Stimulated activated CD8-positive, alpha-beta memory T cell treated with anti-CD3 and anti-CD28 coated beads, Interleukin-12 subunit alpha, Interleukin-12 subunit beta, amount 100 ng/mL, for 4 hours (primary cell): ENCODE measurements around the gene MBD5.

Experiments used
- DNase-seq: peaks from one replicate; pipeline ENCODE4 v3.0.0-alpha.2; 2020; ENCODE audit warnings: low read depth

MBD5 gene

DNA sequence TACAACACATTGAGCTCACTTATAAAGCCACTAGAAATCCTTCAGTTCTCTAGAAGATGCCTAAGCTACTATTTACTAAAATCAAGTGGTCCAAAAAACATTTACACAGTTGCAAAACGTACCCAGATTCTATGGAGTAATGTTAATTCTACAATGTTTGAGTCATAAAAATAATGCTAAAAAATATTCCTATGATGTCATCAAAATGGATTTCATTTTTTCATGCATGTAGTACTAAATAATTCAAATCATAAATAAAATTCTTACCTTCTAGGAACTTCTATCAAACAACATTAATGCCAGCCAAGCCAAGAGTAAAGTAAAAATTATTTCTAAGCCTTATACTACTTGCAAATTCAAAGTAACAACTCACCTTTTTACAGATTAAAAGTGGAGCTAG, 454.7 kb downstream of the MBD5 start:
- no peak for DNase-seq

DNA sequence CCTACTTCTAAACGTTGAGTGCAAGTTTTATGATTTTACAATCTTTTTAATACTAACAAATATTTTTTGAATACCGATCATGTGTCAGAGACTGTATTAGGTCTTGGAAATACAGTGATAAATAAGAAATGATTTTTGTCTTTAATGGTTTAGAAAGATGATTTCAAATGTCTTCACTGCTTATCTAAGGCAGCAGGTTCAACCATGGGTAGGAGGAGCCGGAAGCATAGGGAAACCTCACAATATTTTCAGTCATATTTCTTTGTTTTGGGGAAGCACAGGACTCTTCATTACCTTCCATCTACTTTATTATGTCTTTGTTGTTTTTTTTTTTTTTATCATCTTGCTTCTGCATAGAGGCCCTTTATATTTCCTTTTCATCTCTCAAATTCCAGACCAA, 458.5 kb downstream of the MBD5 start:
- DNase-seq, result no peak

DNA sequence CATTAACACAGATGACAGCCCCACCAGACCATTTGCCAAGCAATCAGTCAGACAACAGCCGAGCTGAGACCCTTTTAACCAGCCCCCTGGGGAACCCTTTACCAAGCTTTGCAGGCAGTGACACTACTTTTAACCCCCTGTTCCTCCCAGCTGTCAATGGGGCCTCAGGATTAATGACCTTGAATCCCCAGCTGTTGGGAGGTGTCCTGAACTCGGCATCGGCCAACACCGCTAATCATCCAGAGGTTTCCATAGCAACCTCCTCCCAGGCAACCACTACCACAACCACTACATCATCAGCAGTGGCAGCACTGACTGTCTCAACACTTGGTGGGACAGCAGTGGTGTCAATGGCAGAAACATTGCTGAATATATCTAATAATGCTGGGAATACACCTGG, 462.8 kb downstream of the MBD5 start:
- DNase-seq, result no peak

DNA sequence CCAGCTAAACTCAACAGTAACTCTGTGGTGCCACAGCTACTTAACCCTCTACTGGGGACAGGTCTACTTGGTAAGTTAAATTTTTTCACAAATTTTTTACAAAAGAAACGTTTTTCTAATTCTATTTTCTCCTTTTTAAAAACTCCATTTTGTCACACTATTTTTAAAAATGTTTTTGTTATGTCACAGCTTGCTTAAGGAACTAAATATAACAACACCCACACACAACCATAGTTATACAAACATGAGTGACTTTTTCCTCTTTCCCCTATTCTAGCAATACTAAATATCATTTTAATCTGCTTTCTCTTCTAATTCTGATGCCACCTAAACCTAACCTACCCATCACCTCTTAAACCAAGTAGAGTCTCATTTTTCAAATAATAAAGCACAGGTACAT, 463.2 kb downstream of the MBD5 start:
- no peak for DNase-seq

DNA sequence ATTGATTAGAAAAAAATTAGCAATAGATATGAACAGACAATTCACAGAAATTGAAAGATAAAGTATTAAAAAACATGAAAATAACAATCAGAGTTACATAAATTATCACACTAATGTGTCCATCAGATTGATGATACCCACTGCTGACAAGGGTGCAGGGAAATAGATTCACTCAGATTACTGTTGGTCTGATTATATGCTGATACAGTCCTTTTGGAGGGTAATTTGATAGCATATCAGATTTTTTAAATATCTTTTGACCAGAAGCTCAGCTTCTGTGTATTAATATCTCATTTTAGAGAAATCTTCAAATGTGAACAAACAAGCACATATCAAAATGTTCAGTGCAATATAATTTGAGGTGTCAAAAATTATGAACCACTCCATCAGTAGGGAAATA, 465.8 kb downstream of the MBD5 start:
- DNase-seq, result no peak

DNA sequence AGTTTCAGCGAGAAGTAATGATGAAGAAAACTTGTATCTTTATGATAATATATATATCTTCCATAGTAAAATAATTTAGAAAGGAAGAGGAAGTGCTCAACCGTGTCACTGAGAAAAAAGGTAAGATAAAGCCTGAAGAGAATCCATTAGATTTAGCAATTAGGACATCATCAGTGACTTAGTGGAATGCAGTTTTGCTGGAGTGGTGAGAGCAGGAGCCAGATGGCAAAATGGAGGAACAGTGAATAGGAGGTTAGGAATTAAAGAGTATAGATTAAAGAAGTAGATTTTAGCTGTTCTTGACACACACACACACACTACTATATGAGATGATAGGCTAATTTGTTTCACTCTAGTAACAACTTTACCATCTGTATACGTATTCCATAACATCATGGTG, 466.5 kb downstream of the MBD5 start:
- DNase-seq, result no peak

DNA sequence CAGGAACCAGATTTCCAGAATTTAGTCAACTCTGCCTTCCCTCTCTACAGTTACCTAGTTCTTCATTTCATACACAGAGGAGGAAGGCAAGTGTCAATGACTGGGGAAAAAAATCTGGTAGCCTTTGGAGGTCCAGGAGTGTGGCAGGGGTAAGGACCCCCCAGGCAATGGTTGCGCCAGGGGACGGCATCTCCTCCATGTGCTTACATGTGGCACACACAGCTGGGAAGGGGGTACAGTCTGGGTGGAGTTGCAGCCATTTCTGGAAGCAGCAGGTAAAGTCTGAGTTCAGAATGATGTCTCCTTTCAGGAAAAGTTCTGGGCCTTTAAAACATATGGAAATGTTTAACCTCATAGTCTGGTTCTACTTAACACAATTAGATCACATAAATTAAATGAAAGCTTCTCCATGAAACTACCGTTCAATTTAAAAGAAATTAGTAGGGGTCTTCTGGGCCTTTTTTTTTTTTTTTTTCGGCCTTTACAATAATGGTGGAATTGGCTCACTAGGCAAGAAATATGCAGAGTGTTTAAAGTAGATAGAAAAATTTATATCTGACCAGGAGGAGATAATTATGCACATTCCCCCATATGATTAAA, 470.0 kb downstream of the MBD5 start:
- no peak for DNase-seq

DNA sequence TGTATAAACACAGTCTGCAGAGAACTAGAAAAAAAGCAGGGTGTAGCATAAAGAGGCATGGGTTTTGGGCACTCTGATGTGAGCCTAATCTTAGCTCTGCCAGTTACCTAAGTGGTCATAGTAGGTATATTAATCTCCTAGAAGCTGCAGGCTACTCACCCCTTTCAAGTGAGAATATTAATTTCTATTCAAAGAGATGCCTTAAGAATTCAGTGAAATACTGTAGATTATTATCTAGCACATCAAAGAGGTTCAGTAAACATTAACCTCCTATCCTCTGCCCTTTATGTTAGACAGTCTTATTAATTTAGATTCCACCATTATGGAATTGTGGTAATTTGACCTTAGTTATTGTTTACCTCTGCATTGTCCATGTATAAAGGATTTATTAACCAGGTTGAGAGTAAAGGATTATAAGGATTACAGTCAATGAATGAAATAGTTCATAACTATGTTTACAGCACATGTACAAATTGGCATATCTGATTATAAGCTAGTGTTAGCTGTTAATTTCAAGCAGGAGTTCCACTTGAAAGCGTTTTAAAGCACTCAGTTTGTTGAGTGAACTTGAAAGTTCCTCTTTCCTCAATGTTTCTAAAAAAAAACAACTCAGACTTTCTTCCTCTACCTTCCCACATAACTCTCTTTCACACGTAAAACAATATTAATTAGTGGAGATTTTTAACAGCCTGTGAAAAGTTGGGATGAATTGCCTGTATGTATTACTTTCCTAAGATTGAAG, 473.1 kb downstream of the MBD5 start:
- DNase-seq, result no peak

DNA sequence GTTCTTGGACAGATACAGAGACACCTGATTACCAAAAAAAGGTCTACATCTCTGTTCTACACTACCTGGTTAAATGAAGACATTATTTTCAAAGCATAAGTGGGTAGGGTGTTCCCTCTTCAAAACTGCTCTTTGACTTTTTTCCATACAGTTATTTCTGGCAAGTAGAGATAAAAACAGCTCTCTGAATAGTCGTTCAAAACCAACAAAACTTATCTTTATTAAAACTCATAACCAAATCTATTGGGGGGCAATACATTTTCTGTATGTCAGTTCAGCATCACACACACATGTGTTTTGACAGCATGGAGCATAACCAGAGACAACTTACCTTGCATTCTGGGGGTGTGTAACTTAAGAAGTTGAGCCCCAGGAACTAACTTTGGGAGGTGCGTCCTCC, 474.7 kb downstream of the MBD5 start:
- no peak for DNase-seq

DNA sequence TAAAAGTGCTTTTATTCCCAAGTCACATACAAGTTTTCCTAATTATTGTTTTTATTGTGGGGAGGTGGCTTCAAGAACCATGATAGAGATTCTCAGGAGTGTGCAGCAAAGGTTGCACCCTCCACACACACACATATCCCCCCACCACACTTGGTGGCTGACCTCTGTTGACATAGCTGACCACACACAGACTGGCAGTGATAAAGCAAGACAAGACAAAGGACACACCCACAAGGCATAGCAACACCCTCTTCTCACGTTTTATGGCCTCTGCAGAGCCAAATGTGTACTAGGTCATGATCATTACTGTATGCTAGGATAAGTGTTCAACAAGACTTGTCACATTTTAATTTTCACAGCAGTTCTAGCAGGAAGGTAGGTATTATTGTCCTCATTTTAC, 480.7 kb downstream of the MBD5 start:
- DNase-seq, result no peak

DNA sequence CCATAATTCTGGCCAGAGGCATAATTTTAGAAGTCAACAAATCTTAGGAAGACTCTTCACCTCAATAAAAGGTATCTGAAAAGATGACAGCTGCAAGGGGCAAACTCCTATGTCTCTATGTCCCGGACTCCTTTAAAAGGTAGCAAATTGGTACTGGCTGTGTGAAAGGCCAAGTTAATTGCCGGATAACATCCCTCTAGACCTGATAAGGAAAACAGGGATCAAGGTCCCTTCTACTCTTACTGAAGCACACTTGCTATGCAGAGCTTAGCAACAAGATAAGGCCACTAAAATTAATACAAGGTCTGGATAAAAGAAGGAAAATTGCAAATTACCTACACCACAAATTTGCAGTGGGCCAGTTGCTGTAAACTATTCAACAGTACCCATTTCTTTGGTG, 482.6 kb downstream of the MBD5 start:
- no peak for DNase-seq

DNA sequence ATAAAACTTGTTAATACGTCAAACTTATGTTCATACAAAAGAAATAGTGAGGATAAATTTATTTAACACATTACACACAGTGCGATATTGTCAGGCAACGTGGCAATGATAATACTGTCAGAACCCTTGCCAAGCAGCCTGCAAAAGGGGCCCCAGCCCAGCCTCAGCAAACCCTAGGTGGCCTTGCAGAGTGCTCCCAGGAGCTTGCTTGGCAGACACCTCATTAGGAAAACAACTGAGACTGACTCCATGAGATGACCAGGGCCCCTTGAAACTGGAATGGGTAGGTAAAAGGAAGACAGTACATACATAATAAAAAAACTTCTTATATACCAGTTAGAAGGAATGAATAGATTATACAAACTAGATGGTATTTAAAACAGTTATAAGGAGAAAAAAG, 487.1 kb downstream of the MBD5 start:
- no peak for DNase-seq

DNA sequence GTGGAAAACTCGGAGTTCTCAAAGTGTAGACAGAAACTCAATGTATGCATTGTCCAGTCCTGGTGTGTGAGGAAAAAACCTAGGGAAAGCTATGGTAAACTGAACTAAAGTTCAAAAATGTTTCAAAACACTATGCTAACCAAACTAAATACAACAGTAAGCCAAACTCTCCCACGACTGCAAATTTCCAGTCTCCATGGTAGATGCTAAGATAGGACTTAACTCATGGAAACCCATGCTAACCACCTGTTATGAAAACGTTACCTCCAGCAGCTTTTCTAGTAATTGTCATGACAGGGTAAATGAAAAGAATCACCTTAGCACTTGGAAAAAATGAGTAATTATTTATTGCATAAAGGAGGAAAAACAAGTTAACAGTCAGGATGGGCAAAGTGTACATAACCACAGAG, 488.0 kb downstream of the MBD5 start:
- no peak for DNase-seq

DNA sequence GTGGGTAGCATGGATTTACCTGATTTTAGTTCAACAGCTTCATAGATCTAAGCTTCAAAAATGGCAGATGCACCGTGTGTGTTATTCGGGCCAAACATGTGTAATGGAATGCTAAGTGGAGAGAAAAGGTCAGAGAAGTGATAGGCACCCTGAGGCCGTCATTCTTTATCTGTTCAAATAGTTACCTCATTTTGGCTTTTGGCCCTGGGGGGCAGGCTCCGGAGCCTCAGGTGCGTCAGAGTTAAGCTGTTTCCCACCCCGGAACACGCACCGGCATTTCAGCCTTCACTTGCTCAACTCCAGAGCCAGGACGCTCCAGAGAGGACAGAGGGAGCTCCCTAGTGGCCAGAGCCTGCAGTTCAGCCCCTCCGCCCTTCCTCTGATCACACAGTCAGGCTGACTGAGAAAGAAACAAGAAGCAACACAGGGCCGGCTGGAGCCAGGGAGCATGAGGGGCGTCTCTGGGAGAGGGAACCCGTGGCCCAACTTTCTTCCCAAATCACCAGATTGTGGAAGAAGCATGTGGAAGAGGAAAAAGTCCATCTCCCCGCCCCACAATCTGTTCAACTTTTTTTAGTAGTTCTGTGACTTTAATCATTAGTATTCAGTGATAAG, 488.5 kb downstream of the MBD5 start:
- peak; percentile 61 for DNase-seq

DNA sequence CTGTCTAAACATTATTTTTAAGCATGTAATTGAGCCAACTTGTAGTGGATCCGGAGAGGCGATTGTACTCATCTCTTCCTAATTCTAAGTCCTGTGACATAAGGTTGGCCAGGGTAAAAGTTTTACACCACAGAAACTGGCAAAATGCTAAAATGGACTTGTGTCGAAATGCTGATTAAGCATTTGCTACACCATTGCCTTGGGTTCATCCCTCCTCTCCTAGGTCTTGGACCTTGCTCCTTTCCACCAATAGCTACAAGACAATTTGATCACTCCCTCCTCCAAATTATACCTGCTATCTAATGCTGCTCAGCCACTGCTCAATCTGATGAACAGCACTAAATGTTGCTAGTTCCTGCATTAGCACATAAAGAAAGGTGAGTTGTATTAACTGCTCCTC, 491.0 kb downstream of the MBD5 start:
- DNase-seq, result no peak

DNA sequence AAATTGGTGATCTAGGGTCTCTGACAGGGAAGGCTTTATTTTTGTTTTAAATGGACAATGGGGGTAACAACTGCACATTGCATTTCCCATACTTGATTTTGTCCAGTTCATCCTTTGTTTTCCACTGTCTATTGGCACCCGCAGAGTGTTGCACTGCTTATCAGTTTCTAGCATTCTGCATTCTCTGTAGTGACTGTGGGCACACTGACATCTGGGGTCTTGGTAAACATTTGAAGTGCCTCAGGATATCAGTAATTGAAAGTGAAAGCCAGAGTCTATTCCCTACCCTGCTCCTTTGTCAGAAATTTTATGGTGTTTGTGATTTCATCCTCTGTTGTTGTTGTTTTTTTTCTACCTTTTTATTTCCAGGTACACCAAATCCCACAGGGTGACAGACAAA, 491.6 kb downstream of the MBD5 start:
- DNase-seq, result no peak

DNA sequence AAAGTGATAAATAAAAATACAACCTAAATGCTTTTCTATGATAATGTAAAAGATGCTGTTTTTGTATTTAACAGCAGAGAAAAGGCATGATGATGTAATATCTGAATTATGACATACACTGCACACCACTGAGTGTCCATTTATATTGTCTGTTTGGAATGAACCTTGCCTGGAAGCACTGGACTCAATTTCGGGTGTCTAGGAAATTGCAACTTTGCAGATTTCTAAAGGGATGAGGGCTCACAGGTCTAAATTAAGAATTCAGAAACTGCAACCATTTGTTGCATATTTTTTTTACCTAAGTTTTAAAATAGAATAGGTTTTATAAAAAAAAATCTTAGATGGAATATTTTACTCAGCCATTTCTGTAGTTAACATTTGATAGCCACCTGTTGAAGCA, 492.5 kb downstream of the MBD5 start:
- DNase-seq, result no peak

DNA sequence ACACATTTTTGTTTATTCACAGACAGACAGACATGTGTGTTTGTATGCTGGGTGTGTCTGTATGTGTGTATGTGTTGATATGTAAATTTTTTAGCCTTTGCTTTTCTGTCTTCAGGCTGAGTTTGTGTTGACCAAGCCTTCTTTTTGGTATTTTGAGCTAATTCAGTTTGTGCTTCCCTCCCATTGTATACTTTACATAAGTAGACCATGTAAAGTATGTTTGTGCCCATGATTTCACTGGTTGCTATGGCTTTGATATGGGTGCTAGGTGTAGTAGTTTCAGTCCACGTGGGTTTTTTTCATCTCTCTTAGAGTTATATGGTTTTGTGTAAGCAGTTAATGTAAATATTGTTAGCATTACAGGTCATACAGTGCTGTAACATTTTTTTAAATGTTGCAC, 494.2 kb downstream of the MBD5 start:
- no peak for DNase-seq

DNA sequence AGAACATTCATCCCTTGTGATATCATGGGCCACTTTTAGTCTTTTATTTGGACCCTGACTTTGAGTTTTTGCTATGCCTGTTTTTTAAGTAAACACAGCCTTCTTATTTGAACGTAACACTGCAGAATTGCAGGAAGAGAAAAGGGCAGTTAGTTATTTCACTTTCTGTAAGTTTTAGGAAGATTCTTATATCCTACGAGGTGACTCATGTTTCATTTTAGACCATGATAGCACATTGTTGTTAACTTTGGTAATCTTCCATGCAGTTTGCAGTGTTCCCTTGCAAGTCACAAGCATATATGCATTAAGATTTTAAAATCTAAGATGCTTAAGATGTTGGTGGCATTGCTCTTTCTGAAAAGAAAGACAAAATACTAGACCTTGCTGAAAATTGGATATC, 495.1 kb downstream of the MBD5 start:
- DNase-seq, result no peak

DNA sequence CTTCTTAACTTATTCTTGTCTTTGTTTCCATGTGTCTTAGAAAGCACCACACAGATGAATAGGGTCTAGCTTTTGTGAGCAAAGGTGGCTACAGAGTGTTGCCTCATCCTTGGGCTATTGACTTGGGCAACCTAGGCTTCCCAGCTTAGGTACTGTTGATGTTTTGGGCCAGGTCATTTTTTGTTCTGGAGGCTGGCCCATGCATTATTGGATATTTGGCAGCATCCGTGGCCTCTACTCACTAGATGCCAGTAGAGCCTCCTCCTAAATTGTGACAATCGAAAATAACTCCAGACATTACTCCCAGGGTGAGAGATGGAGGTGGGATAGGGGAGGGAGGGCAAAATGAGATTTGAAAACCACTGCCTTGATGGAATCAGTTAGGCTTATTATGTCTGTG, 496.4 kb downstream of the MBD5 start:
- no peak for DNase-seq

DNA sequence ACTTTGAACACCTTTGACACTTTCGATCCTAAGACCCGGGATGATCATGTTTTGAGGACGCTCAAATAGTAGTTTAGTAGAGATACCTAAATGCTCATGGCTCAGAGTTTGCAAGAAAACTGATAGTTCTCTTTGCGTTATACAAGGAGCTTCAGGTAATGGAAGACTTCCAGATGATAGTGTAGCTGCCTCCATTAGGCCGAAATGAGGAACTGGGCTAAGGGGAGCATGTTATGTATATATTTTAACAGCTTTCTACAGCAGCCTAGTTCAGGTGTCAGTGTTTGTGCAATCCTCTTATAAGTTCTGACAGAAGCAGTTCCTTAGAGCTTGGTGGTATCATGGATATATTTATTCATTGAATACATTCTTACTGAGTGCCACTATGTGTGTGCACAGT, 496.9 kb downstream of the MBD5 start:
- DNase-seq, result no peak

DNA sequence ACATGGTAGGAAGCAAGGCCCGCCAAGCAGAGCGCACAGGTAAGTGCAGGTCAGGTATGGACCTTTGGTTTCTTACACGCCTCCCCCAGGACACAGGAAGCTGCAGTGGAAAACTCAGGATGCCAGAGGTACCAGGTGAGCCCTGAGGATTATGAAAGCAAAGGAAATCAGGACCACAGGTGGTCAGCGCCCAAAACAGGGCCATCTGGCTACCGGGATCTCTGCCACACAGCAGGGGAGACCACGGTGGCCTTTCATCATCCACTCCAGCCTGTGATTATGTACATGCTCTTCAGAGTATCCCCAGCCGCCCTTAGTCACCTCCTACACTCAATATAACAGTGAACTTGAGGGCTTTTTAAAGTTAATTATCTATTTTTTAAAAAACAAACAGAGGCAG, 498.1 kb downstream of the MBD5 start:
- DNase-seq, result no peak

DNA sequence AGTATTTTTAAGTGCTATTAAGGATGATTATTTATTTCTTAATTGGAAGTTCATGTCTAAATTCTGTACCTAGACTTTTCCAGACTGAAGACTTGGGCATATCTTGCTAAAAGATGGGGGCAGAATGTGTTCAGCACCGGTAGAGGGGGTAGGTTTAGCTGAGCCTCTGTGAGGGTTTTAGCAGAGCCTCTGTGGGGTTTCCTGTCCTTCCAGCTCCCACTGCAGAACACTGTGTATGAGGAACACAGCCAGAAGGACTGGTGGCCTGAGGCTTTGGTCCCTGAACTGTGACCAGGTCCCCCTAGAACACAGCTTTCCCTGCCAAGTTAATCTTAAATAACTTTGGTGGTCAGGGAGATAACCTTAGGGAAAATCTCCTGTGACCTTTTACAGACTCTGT, 500.3 kb downstream of the MBD5 start:
- no peak for DNase-seq

DNA sequence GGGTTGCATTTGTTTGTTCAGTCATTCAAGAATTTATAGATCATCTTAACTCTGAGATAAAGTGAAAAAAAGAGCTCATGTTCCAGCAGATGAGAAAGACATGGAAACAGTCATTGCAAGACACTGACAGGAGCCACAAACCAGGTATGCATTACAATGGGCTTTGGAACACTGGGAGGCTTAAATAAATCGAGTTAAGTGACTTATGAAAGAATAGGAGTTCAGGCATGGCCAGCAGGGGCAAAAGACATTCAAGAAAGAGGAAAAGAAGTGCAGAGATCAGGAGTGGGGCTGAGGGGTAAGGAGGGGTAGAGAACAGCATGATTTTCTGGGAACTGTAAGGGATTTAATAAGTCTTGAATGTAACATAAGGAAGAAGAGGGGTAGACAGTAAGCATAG, 502.4 kb downstream of the MBD5 start:
- no peak for DNase-seq
